ENCODE data around the gene NRCAM.

GRCh38 chr7:108497082-108497725 is 41.0 kb upstream of the NRCAM start:
- TF ChIP-seq CTCF (IDR thresholded peaks at IDR 0.05) (peak in 1 of 3 donors; percentile 42), POLR2A (IDR thresholded peaks at IDR 0.05) (no peak)

Data from lower leg skin (tissue), 3 donors.